Activated naive CD4-positive, alpha-beta T cell treated with anti-CD3 and anti-CD28 coated beads, Interleukin-2, amount 50 U/mL, for 72 hours (primary cell): ENCODE measurements around the gene ANKHD1. TPM values are rescaled to one million over a fixed set of nuclear protein-coding genes. Genes with fewer than 3 reads are reported as not detected.
"Not testable (repeated sequence)": the region's sequence is repeated elsewhere in the genome, so short reads cannot be mapped to it uniquely, and the experiment has no call there.

Experiments
- ATAC-seq, 2 donors: fragments of 150-1000 bp; cut with Tn5 transposase; 2 replicates each; pipeline ENCODE4 v1.10.0; 2021; ENCODE audit warnings: mild to moderate bottlenecking in 2 of 2, moderate library complexity in 2 of 2
- DNase-seq, 2 donors: peaks; one replicate each; pipeline ENCODE4 v3.0.0; 2021 to 2022; ENCODE audit warnings: low spot score in 2 of 2
- H3K27ac Mint-ChIP-seq, 2 donors: one replicate each; pipeline ENCODE4 v1.8.0; 2022; ENCODE audit warnings: mild to moderate bottlenecking in 2 of 2, mixed read lengths in 2 of 2
- H3K36me3 Mint-ChIP-seq, 2 donors: one replicate each; pipeline ENCODE4 v1.8.0; 2022; ENCODE audit warnings: mixed read lengths in 2 of 2
- H3K9me3 Mint-ChIP-seq, 2 donors: one replicate each; pipeline ENCODE4 v1.8.0; 2022; ENCODE audit warnings: mixed read lengths in 2 of 2
- total RNA-seq, 2 donors: library from RNA; stranded (reverse); gene quantifications; one replicate each; pipeline ENCODE4 v1.2.3, GENCODE V29; 2022

ANKHD1 gene
- total RNA-seq, 2 donors from 2014 or later: 107 to 143 TPM

DNA sequence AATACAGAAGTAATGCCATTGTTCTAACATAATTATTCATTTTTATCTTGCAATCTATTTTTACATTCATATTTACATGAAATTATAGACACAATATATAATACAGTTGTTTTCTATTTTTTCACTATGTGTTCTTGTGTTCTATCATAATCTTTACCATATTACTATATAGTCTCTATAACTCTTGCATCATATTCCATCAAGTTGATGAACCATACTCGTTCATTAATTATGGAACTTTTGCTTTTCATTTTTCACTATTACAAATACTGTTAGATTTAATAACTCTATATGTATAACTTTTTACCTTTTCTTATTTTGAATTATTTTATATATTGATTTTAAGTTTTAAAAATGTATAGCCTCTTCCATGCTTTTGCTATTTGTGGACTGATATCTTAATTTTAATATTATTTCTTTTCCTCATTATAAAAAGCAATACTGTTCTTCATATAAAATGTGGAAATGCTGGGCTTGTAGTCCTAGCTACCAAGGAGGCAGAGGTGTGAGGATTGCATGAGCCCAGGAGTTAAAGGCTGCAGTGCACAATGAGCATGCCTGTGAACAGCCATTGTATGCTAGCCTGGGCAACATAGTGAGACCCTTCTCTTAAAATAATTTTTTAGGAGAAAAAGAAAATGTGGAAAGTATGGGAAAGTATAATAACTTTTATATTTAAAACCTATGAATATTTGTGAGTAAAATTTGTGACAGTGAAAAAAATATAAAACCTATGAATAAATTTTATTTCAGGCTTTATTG lies 65.5 kb downstream of the ANKHD1 start:
- no peaks in the 10 kb centered on the region for H3K36me3 Mint-ChIP-seq
- H3K9me3 Mint-ChIP-seq: no peaks in the 10 kb centered on the region
- DNase-seq (no peak), ATAC-seq (no peak)
- no peak overlapping the region for H3K27ac Mint-ChIP-seq

GRCh38 chr5:140468188-140468587 lies 66.6 kb downstream of the ANKHD1 start:
- no peaks in the 10 kb centered on the region for H3K36me3 Mint-ChIP-seq
- ATAC-seq: no peak
- H3K9me3 Mint-ChIP-seq: no peaks in the 10 kb centered on the region
- DNase-seq: no peak
- H3K27ac Mint-ChIP-seq: no peak overlapping the region

DNA sequence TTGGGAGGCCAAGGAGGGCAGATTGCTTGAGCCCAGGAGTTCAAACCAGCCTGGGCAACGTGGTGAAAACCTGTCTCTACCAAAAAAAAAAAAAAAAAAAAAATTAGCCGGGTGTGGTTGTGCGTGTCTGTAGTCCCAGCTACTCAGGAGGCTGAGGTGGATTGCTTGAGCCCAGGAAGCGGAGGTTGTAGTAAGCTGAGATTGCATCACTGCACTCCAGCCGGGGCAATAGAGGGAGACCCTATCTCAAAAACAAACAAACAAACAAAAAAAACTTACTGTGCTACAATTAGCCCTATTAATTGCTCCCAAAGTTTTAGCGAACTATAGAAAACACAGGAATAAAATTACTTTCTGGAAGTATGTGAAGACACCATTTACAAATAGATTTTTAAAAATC lies 67.6 kb downstream of the ANKHD1 start:
- DNase-seq (no peak), ATAC-seq (no peak)
- Mint-ChIP-seq H3K9me3 (no peaks in the 10 kb centered on the region), H3K36me3 (no peaks in the 10 kb centered on the region), H3K27ac (peak overlapping the region in 1 of 2 donors; percentile 13)

- DNase-seq (no peak), ATAC-seq (no peak)
- Mint-ChIP-seq H3K36me3 (no peaks in the 10 kb centered on the region), H3K9me3 (no peaks in the 10 kb centered on the region), H3K27ac (no peak overlapping the region)
Measured at GRCh38 chr5:140480310-140481014, 78.8 kb downstream of the ANKHD1 start.

DNA sequence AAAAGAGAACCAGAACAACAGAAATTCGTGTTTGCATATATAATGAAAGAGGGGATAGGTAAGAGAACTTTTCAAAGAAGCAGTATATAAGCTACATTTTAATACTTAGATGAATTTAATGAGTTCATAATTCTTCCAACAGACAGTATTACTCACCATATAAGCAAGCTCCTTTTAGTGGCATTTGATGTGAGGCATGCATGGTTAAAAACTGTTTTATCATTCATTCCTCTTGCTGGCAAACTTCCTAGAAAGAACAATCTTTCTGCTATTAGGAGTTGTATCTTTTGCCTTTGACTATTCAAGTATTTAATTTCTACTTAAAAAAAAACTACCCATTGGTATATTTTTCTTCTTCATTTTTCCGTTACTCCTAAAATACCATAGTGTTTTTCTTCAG lies 80.1 kb downstream of the ANKHD1 start:
- H3K9me3 Mint-ChIP-seq: no peaks in the 10 kb centered on the region
- no peak for ATAC-seq
- H3K27ac Mint-ChIP-seq: no peak overlapping the region
- DNase-seq: no peak
- H3K36me3 Mint-ChIP-seq: no peaks in the 10 kb centered on the region

- DNase-seq: no peak
- no peaks in the 10 kb centered on the region for H3K36me3 Mint-ChIP-seq
- H3K27ac Mint-ChIP-seq: no peak overlapping the region
Measured at GRCh38 chr5:140483055-140483454, 81.4 kb downstream of the ANKHD1 start.

DNA sequence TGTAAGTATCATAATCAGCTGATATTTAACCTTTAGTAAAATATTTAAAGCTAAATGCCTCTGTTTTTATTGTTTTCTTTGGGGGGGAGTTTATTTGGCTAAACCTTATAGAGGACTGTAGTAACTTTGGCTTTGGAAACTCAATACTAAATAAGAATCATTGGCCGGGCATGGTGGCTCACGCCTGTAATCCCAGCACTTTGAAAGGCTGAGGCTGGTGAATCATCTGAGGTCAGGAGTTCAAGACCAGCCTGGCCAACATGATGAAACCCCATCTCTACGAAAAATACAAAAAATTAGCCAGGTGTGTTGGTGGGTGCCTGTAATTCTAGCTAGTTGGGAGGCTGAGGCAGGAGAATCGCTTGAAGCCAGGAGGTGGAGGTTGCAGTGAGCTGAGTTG lies 86.5 kb downstream of the ANKHD1 start:
- not testable (repeated sequence) for H3K27ac Mint-ChIP-seq, H3K36me3 Mint-ChIP-seq, ATAC-seq, DNase-seq, H3K9me3 Mint-ChIP-seq

More at GRCh38 chr5:140483055-140483454, 81.4 kb downstream of the ANKHD1 start:
- no peaks in the 10 kb centered on the region for H3K9me3 Mint-ChIP-seq
- ATAC-seq: no peak

DNA sequence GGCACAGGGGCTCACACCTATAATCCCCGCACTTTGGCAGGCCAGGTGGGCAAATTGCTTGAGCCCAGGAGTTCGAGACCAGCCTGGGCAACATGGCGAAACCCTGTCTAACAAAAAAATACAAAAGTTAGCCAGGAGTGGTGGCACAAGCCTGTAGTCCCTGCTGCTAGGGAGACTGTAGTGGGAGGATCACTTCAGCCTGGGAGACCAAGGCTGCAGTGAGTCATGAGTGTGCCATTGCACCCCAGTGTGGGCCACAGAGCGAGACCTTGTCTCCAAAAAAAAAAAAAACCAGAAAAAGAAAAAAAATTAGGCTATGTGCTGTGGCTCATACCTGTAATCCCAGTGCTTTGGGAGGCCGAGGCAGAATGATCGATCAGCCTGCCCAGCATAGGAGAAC lies 87.3 kb downstream of the ANKHD1 start:
- H3K27ac Mint-ChIP-seq: no peak overlapping the region
- ATAC-seq (no peak), DNase-seq (no peak)
- no peaks in the 10 kb centered on the region for H3K9me3 Mint-ChIP-seq
- H3K36me3 Mint-ChIP-seq: peaks cover 0 to 5% of the 10 kb centered on the region in 2 donors

DNA sequence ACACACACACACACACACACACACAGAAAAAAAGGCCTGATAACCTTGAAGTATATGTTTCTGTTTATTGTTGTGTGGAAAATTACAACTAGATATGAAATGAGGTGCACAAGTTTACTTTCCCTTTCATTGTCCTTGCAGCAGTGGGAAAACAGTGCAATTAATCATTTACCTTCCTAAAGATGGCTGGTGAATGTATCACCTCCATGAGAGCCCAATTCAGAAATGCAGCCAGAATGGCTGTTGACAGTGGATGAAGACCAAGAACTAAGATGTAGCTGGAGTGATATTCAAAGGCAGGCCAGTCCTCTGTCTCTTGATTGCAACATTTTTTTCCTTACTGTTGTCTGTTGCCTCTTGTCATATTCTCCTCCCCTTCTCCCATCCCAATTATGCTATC lies 96.3 kb downstream of the ANKHD1 start:
- Mint-ChIP-seq H3K36me3 (peaks cover 0 to 4% of the 10 kb centered on the region in 2 donors), H3K9me3 (no peaks in the 10 kb centered on the region), H3K27ac (peak overlapping the region in 1 of 2 donors; percentile 53)
- DNase-seq (no peak), ATAC-seq (no peak)

- H3K9me3 Mint-ChIP-seq: no peaks in the 10 kb centered on the region
- DNase-seq (no peak), ATAC-seq (no peak)
- H3K36me3 Mint-ChIP-seq: peaks cover 0 to 4% of the 10 kb centered on the region in 2 donors
- no peak overlapping the region for H3K27ac Mint-ChIP-seq
Measured at GRCh38 chr5:140498591-140498990, 97.0 kb downstream of the ANKHD1 start.

- Mint-ChIP-seq H3K36me3 (no peaks in the 10 kb centered on the region), H3K9me3 (no peaks in the 10 kb centered on the region)
Measured at GRCh38 chr5:140502834-140503233, 101.2 kb downstream of the ANKHD1 start.

DNA sequence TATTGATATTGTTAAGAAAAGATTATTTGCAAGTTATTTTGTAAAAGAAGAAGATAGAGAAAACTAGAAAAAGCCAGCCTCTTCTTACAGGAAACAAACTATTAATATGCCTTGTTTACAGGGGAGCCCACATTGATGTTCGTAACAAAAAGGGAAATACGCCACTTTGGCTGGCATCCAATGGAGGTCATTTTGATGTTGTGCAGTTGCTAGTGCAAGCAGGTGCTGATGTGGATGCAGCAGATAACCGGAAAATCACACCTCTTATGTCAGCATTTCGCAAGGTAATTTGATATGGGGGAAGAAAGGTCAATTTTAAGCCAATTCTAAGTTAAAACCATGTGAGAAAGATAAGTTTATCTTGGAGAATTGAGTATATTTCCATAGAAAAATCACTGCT lies 108.3 kb downstream of the ANKHD1 start:
- Mint-ChIP-seq H3K9me3 (no peaks in the 10 kb centered on the region), H3K27ac (no peak overlapping the region), H3K36me3 (peaks cover under 1 to 18% of the 10 kb centered on the region in 2 donors)
- no peak for DNase-seq
- no peak for ATAC-seq

More at GRCh38 chr5:140502834-140503233, 101.2 kb downstream of the ANKHD1 start:
- DNase-seq: no peak
- no peak overlapping the region for H3K27ac Mint-ChIP-seq
- peak in 1 of 2 donors; percentile 64 for ATAC-seq

DNA sequence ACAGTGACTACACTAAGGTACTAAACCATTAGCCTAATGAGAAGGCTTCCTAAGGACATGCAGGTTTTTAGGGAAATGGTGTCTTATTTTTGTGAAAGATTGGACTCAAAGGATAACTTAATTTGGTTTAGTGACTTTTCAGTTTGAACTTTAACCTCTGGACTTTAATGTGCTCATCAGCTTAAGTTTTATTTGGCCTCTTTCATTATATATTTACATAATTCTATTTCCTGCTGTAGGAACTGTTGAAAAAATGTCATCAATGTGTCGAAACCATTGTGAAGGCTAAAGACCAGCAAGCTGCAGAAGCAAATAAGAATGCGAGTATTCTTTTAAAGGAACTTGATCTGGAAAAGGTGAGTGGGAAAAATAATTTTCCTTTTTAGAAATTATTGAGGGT lies 111.5 kb downstream of the ANKHD1 start:
- DNase-seq (no peak), ATAC-seq (no peak)
- H3K27ac Mint-ChIP-seq: no peak overlapping the region
- peaks cover 14 to 33% of the 10 kb centered on the region in 2 donors for H3K36me3 Mint-ChIP-seq
- H3K9me3 Mint-ChIP-seq: no peaks in the 10 kb centered on the region

DNA sequence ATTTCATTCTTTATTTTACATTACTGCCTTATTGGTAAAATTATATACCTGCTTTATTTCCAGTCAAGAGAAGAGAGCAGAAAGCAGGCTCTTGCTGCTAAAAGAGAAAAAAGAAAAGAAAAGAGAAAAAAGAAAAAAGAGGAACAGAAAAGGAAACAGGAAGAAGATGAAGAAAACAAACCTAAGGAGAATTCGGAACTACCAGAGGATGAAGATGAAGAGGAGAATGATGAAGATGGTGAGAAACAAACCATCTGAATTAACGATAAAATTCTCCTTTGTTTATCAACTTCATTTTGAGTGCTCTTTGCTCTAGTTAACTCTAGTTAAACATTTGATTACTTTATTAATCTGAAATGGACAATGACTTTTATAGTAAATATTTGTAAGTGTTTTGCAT lies 122.4 kb downstream of the ANKHD1 start:
- Mint-ChIP-seq H3K9me3 (no peaks in the 10 kb centered on the region), H3K27ac (no peak overlapping the region), H3K36me3 (peaks cover 6 to 8% of the 10 kb centered on the region in 2 donors)
- no peak for ATAC-seq
- DNase-seq: no peak

DNA sequence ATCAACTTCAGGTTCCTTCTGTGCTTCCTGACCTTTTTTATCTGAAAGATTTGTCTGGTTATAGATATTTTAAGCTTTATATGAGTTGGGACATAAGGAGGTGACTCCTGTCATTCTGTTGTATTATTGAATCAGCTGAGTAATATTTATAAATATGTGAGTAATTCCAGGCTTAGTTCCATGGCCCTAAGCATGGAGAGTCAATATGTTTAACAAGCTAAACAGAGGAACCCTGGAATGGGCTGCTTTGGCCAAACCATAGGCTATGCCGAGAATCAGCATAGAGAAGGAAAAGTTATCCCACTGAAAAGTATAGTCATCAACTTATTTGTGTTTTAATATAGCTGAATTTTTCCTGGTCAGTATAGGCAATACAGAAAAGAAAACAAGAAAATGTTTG lies 138.6 kb downstream of the ANKHD1 start:
- no peak for ATAC-seq
- Mint-ChIP-seq H3K27ac (no peak overlapping the region), H3K9me3 (no peaks in the 10 kb centered on the region), H3K36me3 (peaks cover 4 to 7% of the 10 kb centered on the region in 2 donors)
- DNase-seq: no peak

- DNase-seq: no peak
- Mint-ChIP-seq H3K27ac (no peak overlapping the region), H3K36me3 (peaks cover 4 to 5% of the 10 kb centered on the region in 2 donors), H3K9me3 (no peaks in the 10 kb centered on the region)
- no peak for ATAC-seq
Measured at GRCh38 chr5:140542972-140543371, 141.3 kb downstream of the ANKHD1 start.

DNA sequence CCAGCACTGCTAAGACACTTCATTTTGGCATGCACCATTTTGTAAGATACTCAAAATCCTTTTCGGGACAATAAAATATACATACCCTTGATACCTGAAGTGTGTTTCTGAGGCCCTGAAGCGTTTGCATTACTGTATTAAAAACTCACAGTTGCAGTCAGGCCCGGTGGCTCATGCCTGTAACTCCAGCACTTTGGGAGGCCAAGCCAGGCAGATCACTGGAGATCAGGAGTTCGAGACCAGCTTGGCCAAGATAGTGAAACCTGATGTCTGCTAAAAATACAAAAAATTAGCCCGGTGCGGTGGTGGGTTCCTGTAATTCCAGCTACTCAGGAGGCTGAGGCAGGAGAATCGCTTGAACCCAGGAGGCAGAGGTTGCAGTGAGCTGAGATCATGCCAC lies 143.4 kb downstream of the ANKHD1 start:
- Mint-ChIP-seq H3K9me3 (no peaks in the 10 kb centered on the region), H3K36me3 (peaks cover 0 to 4% of the 10 kb centered on the region in 2 donors), H3K27ac (peak overlapping the region in 1 of 2 donors; percentile 1)
- DNase-seq: no peak
- no peak for ATAC-seq

- H3K27ac Mint-ChIP-seq: peak overlapping the region in 1 of 2 donors; percentile 92
- peaks cover under 1 to 4% of the 10 kb centered on the region in 2 donors for H3K36me3 Mint-ChIP-seq
- H3K9me3 Mint-ChIP-seq: no peaks in the 10 kb centered on the region
- ATAC-seq (no peak), DNase-seq (no peak)
Measured at GRCh38 chr5:140545606-140546005, 144.0 kb downstream of the ANKHD1 start.
